GM12892 (cell line): ENCODE data around the gene CCDC127.

ENCODE experiments used
- POLR2A ChIP-seq: IDR thresholded peaks from 2 replicates; pipeline ENCODE4 v1.6.1; 2011; ENCODE audit warnings: low read depth, low read length, control low read depth
- POLR2AphosphoS5 ChIP-seq: IDR thresholded peaks from 2 replicates; pipeline ENCODE4 v1.6.1; 2011; ENCODE audit warnings: low read depth, low read length, control low read depth
- TAF1 ChIP-seq: IDR thresholded peaks from 2 replicates; pipeline ENCODE4 v1.6.1; 2011; ENCODE audit warnings: low read depth, mild to moderate bottlenecking, control low read depth, low read length, borderline replicate concordance

DNA sequence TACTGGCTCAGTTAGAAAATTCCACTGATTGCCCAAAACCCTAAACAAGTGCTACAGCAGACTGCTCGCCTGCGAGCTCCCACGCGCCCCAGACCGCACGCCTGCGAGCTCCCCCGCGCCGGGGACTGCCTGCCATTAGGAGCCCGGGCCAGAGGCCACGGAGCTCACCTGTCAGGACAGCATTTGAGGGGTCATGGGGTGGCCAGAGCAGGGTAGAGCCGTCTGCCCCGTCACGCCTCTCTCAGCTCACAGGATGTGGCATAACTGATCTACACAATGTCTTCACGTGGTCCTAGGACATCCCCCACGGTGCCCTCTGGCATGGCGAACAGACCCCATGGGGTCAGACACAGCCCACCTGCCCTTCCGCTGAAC lies 55.8 kb downstream of the CCDC127 start:
- TF ChIP-seq POLR2A (no peak), POLR2AphosphoS5 (no peak), TAF1 (no peak)
